Gastroesophageal sphincter (tissue), 3 donors: ENCODE measurements around the gene MPND.

Source experiments
- CTCF ChIP-seq, 4 experiments: fragments of 200-600 bp in 2 of 4; fragments of 450-650 bp in 2 of 4; sonication (generic) in 1 of 4; IDR thresholded peaks; one replicate each; pipeline ENCODE4 v1.5.1; 2017 to 2019; ENCODE audit warnings: antibody characterized with exemption in 4 of 4, mild to moderate bottlenecking in 2 of 4, moderate library complexity in 2 of 4
- EP300 ChIP-seq: sonication (generic); formaldehyde crosslinking; IDR thresholded peaks from one replicate; pipeline ENCODE4 v1.6.1; 2017; ENCODE audit warnings: antibody characterized with exemption, mild to moderate bottlenecking
- POLR2A ChIP-seq, 2 donors: fragments of 450-650 bp; IDR thresholded peaks; one replicate each; pipeline ENCODE4 v1.6.1; 2017; ENCODE audit warnings: antibody characterized with exemption in 2 of 2, mild to moderate bottlenecking in 2 of 2, moderate library complexity in 1 of 2
- POLR2AphosphoS5 ChIP-seq: sonication (generic); formaldehyde crosslinking; IDR thresholded peaks from one replicate; pipeline ENCODE4 v1.6.1; 2017; ENCODE audit warnings: antibody characterized with exemption

- no peak for TF ChIP-seq CTCF (IDR thresholded peaks at IDR 0.05)
- TF ChIP-seq POLR2A (IDR thresholded peaks at IDR 0.05), result no peak
- no peak for TF ChIP-seq EP300
- TF ChIP-seq POLR2AphosphoS5, result no peak
These were observed 58.4 kb downstream of the MPND start for GRCh38 chr19:4401769-4402170.
